ENCODE results near the gene GNB3. TPM values are rescaled to one million over a fixed set of nuclear protein-coding genes. Genes with fewer than 3 reads are reported as not detected.
"Not testable (repeated sequence)": the region's sequence is repeated elsewhere in the genome, so short reads cannot be mapped to it uniquely, and the experiment has no call there.

The GNB3 gene
- total RNA-seq, 1 donor, result 1.7 TPM

DNA sequence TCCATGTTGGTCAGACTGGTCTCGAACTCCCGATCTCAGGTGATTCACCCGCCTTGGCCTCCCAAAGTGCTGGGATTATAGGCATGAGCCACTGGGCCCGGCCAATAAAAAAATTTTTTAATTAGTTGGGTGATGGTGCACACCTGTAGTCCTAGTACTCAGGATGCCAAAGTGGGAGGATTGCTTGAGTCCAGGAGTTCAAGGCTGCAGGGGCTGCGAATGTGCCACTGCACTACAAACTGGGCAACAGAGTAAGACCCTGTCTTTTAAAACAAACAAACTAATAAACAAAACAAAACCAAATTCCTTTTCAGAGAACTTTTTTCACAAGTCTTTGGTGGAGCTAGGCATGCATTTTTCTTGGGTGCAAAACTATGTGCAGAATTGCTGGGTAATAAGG is 42.5 kb downstream of the GNB3 start:
- DNase-seq (ENCODE audit: low read depth), result no peak
- no peak overlapping the region for H3K4me3 ChIP-seq (ENCODE audit: low read depth, low read length)
- TF ChIP-seq, protein P1, sequence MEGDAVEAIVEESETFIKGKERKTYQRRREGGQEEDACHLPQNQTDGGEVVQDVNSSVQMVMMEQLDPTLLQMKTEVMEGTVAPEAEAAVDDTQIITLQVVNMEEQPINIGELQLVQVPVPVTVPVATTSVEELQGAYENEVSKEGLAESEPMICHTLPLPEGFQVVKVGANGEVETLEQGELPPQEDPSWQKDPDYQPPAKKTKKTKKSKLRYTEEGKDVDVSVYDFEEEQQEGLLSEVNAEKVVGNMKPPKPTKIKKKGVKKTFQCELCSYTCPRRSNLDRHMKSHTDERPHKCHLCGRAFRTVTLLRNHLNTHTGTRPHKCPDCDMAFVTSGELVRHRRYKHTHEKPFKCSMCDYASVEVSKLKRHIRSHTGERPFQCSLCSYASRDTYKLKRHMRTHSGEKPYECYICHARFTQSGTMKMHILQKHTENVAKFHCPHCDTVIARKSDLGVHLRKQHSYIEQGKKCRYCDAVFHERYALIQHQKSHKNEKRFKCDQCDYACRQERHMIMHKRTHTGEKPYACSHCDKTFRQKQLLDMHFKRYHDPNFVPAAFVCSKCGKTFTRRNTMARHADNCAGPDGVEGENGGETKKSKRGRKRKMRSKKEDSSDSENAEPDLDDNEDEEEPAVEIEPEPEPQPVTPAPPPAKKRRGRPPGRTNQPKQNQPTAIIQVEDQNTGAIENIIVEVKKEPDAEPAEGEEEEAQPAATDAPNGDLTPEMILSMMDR (IDR thresholded peaks at IDR 0.05; ENCODE audit: insufficient read depth, low read depth, low read length), result no peak

DNA sequence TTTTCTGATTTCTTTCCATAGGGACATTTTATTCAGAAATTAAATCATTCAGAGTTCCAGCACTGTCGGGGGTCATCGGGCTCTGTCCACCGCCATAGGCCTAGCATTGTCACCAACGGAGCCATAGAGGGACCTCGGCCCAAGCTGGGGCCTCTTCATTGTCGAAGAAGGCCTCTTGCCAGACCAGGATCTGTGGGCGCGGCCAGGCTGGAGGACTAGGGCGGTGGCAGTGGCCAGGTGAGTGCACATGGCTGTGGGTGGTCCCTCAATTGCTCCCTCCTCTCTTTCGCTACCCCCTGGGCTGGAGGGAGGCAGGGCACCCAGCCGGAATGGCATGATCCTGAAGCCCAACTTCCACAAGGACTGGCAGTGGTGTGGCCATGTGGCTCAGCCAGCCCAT is 43.0 kb downstream of the GNB3 start:
- TF ChIP-seq, protein P1 (IDR thresholded peaks at IDR 0.05; ENCODE audit: insufficient read depth, low read depth, low read length), result no peak
- no peak overlapping the region for H3K4me3 ChIP-seq (ENCODE audit: low read depth, low read length)
- DNase-seq (ENCODE audit: low read depth), result no peak

DNA sequence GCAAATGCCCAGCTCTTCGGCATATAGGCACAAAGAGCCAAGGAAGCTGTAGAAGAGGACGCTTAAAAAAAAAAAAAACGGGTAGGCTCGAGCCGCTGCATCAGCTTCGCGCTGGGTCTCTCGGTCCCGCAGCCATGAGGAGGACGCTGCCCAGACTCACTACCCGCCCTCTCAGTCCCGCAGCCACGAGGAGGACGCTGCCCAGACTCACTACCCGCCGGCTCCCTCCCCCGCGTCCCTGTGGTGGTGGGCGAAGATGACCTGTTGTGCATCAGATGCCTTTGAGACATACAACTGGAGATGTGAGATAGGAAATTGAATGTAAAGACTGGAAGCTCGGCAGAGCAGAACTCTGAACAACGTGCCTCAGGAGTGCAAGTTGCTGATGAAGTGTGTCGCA is 43.8 kb downstream of the GNB3 start:
- no peak for DNase-seq (ENCODE audit: low read depth)
- TF ChIP-seq, protein P1 (IDR thresholded peaks at IDR 0.05; ENCODE audit: insufficient read depth, low read depth, low read length), result no peak
- no peak overlapping the region for H3K4me3 ChIP-seq (ENCODE audit: low read depth, low read length)

DNA sequence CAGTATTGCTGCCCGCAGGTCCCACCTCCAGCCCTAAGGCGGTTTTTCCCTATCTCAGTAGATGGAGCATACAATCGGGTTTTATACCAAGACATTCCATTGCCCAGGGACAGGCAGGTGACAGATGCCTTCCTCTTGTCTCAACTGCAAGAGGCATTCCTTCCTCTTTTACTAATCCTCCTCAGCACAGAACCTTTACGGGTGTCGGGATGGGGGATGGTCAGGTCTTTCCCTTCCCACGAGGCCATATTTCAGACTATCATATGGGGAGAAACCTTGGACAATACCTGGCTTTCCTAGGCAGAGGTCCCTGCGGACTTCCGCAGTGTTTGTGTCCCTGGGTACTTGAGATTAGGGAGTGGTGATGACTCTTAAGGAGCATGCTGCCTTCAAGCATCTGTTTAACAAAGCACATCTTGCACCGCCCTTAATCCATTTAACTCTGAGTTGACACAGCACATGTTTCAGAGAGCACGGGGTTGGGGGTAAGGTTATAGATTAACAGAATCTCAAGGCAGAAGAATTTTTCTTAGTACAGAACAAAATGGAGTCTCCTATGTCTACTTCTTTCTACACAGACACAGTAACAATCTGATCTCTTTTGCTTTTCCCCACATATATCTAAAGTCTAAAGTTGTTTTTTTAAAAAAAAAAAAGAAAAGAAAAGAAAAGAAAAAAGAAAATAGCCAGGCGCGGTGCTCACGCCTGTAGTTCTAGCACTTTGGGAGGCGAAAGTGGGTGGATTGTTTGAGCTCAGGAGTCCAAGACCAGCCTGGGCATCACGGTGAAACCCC is 45.7 kb downstream of the GNB3 start:
- H3K4me3 ChIP-seq (ENCODE audit: low read depth, low read length); DNase-seq (ENCODE audit: low read depth): not testable (repeated sequence)

DNA sequence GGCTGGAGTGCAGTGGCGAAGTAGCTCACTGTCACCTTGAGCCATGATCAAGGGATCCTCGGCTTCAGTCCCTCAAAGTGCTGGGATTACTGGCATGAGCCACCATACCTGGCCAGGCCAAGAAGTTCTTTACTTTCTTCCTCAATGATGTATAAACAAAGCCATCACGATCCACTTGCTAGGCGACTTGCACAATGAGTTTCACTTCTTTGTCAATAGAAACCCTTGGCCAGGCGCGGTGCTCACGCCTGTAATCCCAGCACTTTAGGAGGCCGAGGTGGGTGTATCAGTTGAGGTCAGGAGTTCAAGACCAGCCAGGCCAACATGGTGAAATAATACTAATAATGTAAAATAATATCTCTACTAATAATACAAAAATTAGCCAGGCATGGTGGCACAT is 46.7 kb downstream of the GNB3 start:
- no peak for DNase-seq (ENCODE audit: low read depth)
- TF ChIP-seq, protein P1 (IDR thresholded peaks at IDR 0.05; ENCODE audit: insufficient read depth, low read depth, low read length), result no peak
- H3K4me3 ChIP-seq (ENCODE audit: low read depth, low read length), result no peak overlapping the region

DNA sequence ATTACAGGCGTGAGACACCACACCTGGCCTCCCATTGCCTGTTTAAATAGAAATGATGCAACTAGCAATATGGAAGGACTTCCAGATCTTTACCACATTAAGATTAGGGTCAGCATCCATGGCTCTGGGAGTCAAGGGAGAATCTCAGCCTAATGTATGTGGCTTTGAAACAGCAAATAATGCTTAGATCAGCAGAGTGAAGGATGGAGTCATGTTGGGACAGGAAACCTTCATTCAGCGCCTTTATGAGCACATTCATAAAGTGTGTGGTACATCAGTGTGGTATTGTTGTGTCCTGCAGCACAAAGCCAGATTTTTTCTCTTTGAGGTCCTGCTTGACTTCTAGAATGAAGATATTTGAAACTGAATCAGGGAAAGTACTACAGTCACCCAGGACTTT is 47.6 kb downstream of the GNB3 start:
- DNase-seq (ENCODE audit: low read depth), result no peak
- no peak overlapping the region for H3K4me3 ChIP-seq (ENCODE audit: low read depth, low read length)
- TF ChIP-seq, protein P1 (IDR thresholded peaks at IDR 0.05; ENCODE audit: insufficient read depth, low read depth, low read length), result no peak

DNA sequence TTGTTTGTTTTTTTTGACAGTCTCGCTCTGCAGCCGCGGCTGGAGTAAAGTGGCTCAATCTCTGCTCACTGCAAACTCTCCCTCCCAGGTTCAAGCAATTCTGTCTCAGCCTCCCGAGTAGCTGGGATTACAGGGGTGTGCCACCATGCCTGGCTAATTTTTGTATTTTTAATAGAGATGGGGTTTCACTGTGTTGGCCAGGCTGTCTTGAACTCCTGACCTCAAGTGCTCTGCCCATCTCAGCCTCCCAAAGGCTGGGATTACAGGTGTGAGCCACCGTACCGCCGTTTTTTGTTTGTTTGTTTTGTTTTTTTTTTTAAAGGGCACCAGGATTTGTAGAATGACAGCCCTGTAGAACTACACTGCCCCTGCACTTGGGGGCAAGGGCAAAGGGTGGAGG is 48.1 kb downstream of the GNB3 start:
- not testable (repeated sequence) for DNase-seq (ENCODE audit: low read depth); H3K4me3 ChIP-seq (ENCODE audit: low read depth, low read length)

DNA sequence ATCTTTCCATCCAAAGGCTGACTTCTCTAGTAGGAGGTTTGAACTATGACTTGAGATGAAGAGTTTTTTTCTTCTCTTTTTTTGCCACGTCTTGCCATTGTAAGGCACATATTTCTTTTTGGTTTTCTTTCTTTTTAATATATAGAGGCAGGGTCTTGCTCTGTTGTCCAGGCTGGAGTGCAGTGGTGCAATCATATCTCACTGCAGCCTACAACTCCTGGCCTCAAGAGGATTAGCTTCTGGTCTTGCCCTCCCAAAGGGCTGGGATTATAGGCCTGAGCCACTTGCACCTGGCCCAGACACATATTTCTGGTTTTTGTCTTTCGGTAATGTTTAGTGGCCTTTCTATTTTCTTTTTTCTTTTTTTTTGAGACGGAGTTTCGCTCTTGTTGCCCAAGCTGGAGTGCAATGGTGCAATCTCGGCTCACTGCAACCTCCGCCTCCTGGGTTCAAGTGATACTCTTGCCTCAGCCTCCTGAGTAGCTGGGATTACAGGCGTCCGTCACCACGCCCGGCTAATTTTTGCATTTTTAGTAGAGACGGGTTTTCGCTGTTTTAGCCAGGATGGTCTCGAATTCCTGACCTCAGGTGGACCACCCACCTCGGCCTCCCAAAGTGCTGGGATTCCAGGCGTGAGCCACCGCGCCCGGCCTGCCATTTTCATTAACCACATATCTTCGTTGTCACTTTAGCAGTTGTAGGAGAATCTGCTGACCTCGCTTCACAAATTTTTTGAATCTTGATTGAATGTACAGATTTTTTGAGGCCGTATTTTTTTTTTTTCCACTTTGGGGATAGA is 49.2 kb downstream of the GNB3 start:
- not testable (repeated sequence) for DNase-seq (ENCODE audit: low read depth); H3K4me3 ChIP-seq (ENCODE audit: low read depth, low read length)
